Mesendoderm (in vitro differentiated cells): ENCODE measurements around the gene ZNF3. TPM values are rescaled to one million over a fixed set of nuclear protein-coding genes. Genes with fewer than 3 reads are reported as not detected.
"Not testable (repeated sequence)": the region's sequence is repeated elsewhere in the genome, so short reads cannot be mapped to it uniquely, and the experiment has no call there.

Experiments
- DNase-seq: peaks from one replicate; pipeline ENCODE4 v3.0.0; 2013
- H2AK5ac ChIP-seq: 2 replicates; pipeline ENCODE4 v1.6.1; 2013; ENCODE audit warnings: low read length, inconsistent platforms
- H2BK120ac ChIP-seq: 2 replicates; pipeline ENCODE4 v1.6.1; 2013; ENCODE audit warnings: low read depth, mild to moderate bottlenecking, low read length, moderate library complexity, mixed read lengths
- H2BK15ac ChIP-seq: replicated peaks from 2 replicates; pipeline ENCODE4 v1.6.1; 2013; ENCODE audit warnings: low read depth, mild to moderate bottlenecking, moderate library complexity
- H2BK5ac ChIP-seq: 2 replicates; pipeline ENCODE4 v1.6.1; 2013; ENCODE audit warnings: low read length, inconsistent platforms
- H3K18ac ChIP-seq: 2 replicates; pipeline ENCODE4 v1.6.1; 2013; ENCODE audit warnings: mild to moderate bottlenecking, low read length, mixed read lengths
- H3K23ac ChIP-seq: one replicate; pipeline ENCODE4 v1.6.1; 2013; ENCODE audit warnings: low read length
- H3K27ac ChIP-seq: 2 replicates; pipeline ENCODE4 v1.5.1; 2013; ENCODE audit warnings: low read depth, mild to moderate bottlenecking, inconsistent platforms, low read length, moderate library complexity
- H3K27me3 ChIP-seq: 2 replicates; pipeline ENCODE4 v1.6.1; 2013; ENCODE audit warnings: low read length, control low read depth, mild to moderate bottlenecking, inconsistent platforms; ENCODE audit not compliant: insufficient read depth, poor library complexity
- H3K36me3 ChIP-seq: 2 replicates; pipeline ENCODE4 v1.6.1; 2013; ENCODE audit warnings: low read length, inconsistent platforms; ENCODE audit not compliant: control insufficient read depth, insufficient read depth
- H3K4ac ChIP-seq: one replicate; pipeline ENCODE4 v1.6.1; 2013; ENCODE audit warnings: low read depth, mild to moderate bottlenecking, low read length, moderate library complexity
- H3K4me1 ChIP-seq: 2 replicates; pipeline ENCODE4 v1.6.1; 2013; ENCODE audit warnings: low read depth, low read length, inconsistent platforms; ENCODE audit not compliant: control insufficient read depth
- H3K4me2 ChIP-seq: 2 replicates; pipeline ENCODE4 v1.6.1; 2013; ENCODE audit warnings: low read length
- H3K4me3 ChIP-seq: 2 replicates; pipeline ENCODE4 v1.5.1; 2013; ENCODE audit warnings: mild to moderate bottlenecking, low read length
- H3K56ac ChIP-seq: one replicate; pipeline ENCODE4 v1.6.1; 2013; ENCODE audit warnings: low read length
- H3K79me1 ChIP-seq: 2 replicates; pipeline ENCODE4 v1.6.1; 2013; ENCODE audit warnings: low read length, inconsistent platforms
- H3K79me2 ChIP-seq: 2 replicates; pipeline ENCODE4 v1.6.1; 2013; ENCODE audit warnings: mild to moderate bottlenecking, low read length; ENCODE audit not compliant: control insufficient read depth, insufficient read depth
- H3K9ac ChIP-seq: 2 replicates; pipeline ENCODE4 v1.6.1; 2013; ENCODE audit warnings: low read length, inconsistent platforms
- H4K5ac ChIP-seq: one replicate; pipeline ENCODE4 v1.6.1; 2013; ENCODE audit warnings: low read length
- H4K8ac ChIP-seq: one replicate; pipeline ENCODE4 v1.6.1; 2013; ENCODE audit warnings: low read depth, mild to moderate bottlenecking, control low read depth, low read length, moderate library complexity
- WGBS: extraction: QIAGEN DNeasy Blood & Tissue Kit; methylation state at CpG from one replicate; pipeline ENCODE4 v1.1.7; 2013; ENCODE audit warnings: low lambda C conversion rate, missing lambda C conversion rate; ENCODE audit not compliant: insufficient coverage; ENCODE audit errors: extremely low coverage; 5-methylcytosine and 5-hydroxymethylcytosine counted together
- polyA plus RNA-seq, 2 experiments: library from polyadenylated mRNA; stranded (reverse); fragments of 200-250 nt; gene quantifications; one replicate each; pipeline ENCODE4 v1.2.3, GENCODE V29; 2013

Gene ZNF3
- 43.9 TPM for polyA plus RNA-seq (2013, experiment 1 of 2)
- polyA plus RNA-seq (2013, experiment 2 of 2), result 44.9 TPM

DNA sequence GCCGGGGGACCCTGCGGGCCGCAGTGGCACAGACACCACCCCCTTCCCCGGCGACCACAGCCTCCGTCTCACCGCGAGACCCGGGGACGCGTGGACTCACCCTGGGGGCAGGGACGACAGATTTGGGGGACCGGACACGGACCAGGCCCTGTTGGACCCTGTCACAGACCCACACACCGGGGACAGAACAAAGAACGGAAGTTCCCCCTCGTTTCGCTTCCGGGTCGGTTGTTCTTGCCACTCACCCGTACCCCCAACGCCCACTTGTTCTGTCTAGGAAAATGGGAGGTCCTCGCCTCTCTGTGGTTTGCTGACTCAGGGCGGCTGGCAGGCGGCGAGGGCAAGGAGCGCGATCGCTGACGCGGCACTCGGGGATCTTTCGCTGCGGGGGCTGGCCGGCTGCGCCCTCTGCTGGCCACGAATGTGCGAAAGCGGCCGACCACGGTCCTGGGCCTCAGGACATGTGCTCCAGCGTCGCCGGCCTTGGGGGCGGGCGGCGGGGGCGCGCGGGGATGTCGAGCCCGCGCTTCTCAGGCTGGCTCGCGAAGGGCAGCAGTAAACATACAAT is at the start of gene ZNF3:
ZNF3 (minus strand) TSS at position 189 of the 568 bp plus-strand sequence. CDS start 4,366 bp downstream, outside the sequence.
- peaks cover 10% of the 10 kb centered on the region for H3K79me1 ChIP-seq
- WGBS, result no CpG with 5 or more reads among the region's 55 CpGs
- H3K4ac ChIP-seq, result peak within 1 kb of the TSS; percentile 98
- peak within 1 kb of the TSS; percentile 96 for H3K56ac ChIP-seq
- no peak within 1 kb of the TSS for H2BK15ac ChIP-seq
- H3K36me3 ChIP-seq, result peaks cover 7% of the 10 kb centered on the region
- H2BK5ac ChIP-seq, result peak within 1 kb of the TSS; percentile 67
- no peaks in the 10 kb centered on the region for H3K27me3 ChIP-seq
- H4K8ac ChIP-seq, result peak within 1 kb of the TSS; percentile 78
- peak within 1 kb of the TSS; percentile 49 for H3K27ac ChIP-seq
- H2AK5ac ChIP-seq, result peak within 1 kb of the TSS; percentile 65
- peak within 1 kb of the TSS; percentile 100 for H3K4me3 ChIP-seq
- H3K4me1 ChIP-seq, result peaks cover 3% of the 10 kb centered on the region
- peak within 1 kb of the TSS; percentile 93 for H3K18ac ChIP-seq
- peak within 1 kb of the TSS; percentile 98 for H3K9ac ChIP-seq
- H2BK120ac ChIP-seq, result no peak within 1 kb of the TSS
- peak within 1 kb of the TSS; percentile 86 for H3K4me2 ChIP-seq
- peak within 1 kb of the TSS; percentile 47 for H4K5ac ChIP-seq
- peaks cover 39% of the 10 kb centered on the region for H3K79me2 ChIP-seq
- peak; percentile 100 for DNase-seq
- peak within 1 kb of the TSS; percentile 89 for H3K23ac ChIP-seq

- Histone ChIP-seq H3K36me3 (no peaks in the 10 kb centered on the region), H3K4me1 (peaks cover 2% of the 10 kb centered on the region), H3K27me3 (no peaks in the 10 kb centered on the region), H3K4me3 (no peak overlapping the region), H3K4ac (no peak overlapping the region), H3K4me2 (peak overlapping the region; percentile 42), H3K79me2 (no peaks in the 10 kb centered on the region), H3K79me1 (no peaks in the 10 kb centered on the region), H3K9ac (peak overlapping the region; percentile 67), H3K27ac (no peak overlapping the region), H3K23ac (no peak overlapping the region), H4K5ac (no peak overlapping the region), H2AK5ac (no peak overlapping the region), H2BK5ac (no peak overlapping the region), H2BK120ac (no peak overlapping the region), H3K56ac (peak overlapping the region; percentile 52), H2BK15ac (no peak overlapping the region), H3K18ac (no peak overlapping the region), H4K8ac (no peak overlapping the region)
- DNase-seq, result peak; percentile 88
- no CpG with 5 or more reads among the region's 24 CpGs for WGBS
Measured at GRCh38 chr7:100130608-100131453, 49.3 kb upstream of the ZNF3 start.

GRCh38 chr7:100130220-100130607 is 48.7 kb upstream of the ZNF3 start:
- not testable (repeated sequence) for H3K56ac ChIP-seq, H2BK120ac ChIP-seq, H3K4ac ChIP-seq, H3K9ac ChIP-seq, H3K18ac ChIP-seq, H3K27ac ChIP-seq, H3K79me1 ChIP-seq, H2BK5ac ChIP-seq, H3K36me3 ChIP-seq, H2BK15ac ChIP-seq, H2AK5ac ChIP-seq, H3K4me1 ChIP-seq, H3K79me2 ChIP-seq, H3K4me2 ChIP-seq, H3K4me3 ChIP-seq, H3K27me3 ChIP-seq, DNase-seq, H3K23ac ChIP-seq, H4K5ac ChIP-seq, H4K8ac ChIP-seq
- WGBS, result no CpG with 5 or more reads among the region's 1 CpG

GRCh38 chr7:100128637-100128963 is 47.1 kb upstream of the ZNF3 start:
- Histone ChIP-seq H2BK15ac (no peak overlapping the region), H3K27ac (no peak overlapping the region), H3K9ac (no peak overlapping the region), H3K79me1 (no peaks in the 10 kb centered on the region), H3K4me3 (no peak overlapping the region), H2BK5ac (no peak overlapping the region), H2BK120ac (no peak overlapping the region), H3K18ac (no peak overlapping the region), H3K36me3 (no peaks in the 10 kb centered on the region), H3K4me2 (no peak overlapping the region), H3K23ac (no peak overlapping the region), H3K27me3 (no peaks in the 10 kb centered on the region), H3K79me2 (no peaks in the 10 kb centered on the region), H3K4me1 (peaks cover 2% of the 10 kb centered on the region), H3K4ac (no peak overlapping the region), H4K5ac (no peak overlapping the region), H2AK5ac (no peak overlapping the region), H3K56ac (no peak overlapping the region), H4K8ac (no peak overlapping the region)
- WGBS, result no CpG with 5 or more reads among the region's 1 CpG
- no peak for DNase-seq

- H3K4ac ChIP-seq, result peak overlapping the region; percentile 74
- H2AK5ac ChIP-seq, result no peak overlapping the region
- no peak overlapping the region for H2BK5ac ChIP-seq
- no peak overlapping the region for H2BK120ac ChIP-seq
- H3K27me3 ChIP-seq, result no peaks in the 10 kb centered on the region
- peak overlapping the region; percentile 11 for H3K18ac ChIP-seq
- H3K56ac ChIP-seq, result peak overlapping the region; percentile 94
- no peak overlapping the region for H2BK15ac ChIP-seq
- H3K4me2 ChIP-seq, result peak overlapping the region; percentile 72
- no peaks in the 10 kb centered on the region for H3K79me2 ChIP-seq
- H3K4me3 ChIP-seq, result peak overlapping the region; percentile 63
- H4K5ac ChIP-seq, result no peak overlapping the region
- H3K4me1 ChIP-seq, result peaks cover 2% of the 10 kb centered on the region
- WGBS, result no CpG with 5 or more reads among the region's 37 CpGs
- no peaks in the 10 kb centered on the region for H3K79me1 ChIP-seq
- DNase-seq, result peak; percentile 51
- H3K36me3 ChIP-seq, result no peaks in the 10 kb centered on the region
- peak overlapping the region; percentile 2 for H4K8ac ChIP-seq
- no peak overlapping the region for H3K27ac ChIP-seq
- peak overlapping the region; percentile 91 for H3K9ac ChIP-seq
- H3K23ac ChIP-seq, result no peak overlapping the region
Measured at GRCh38 chr7:100127866-100128636, 46.5 kb upstream of the ZNF3 start.
